Tibial artery (tissue), 4 donors: ENCODE measurements around the gene TMEM204.

ENCODE experiments used
- DNase-seq, 2 donors: peaks; one replicate each; pipeline ENCODE4 v3.0.0-alpha.2; 2019
- H3K27ac ChIP-seq, 2 donors: fragments of 200-600 bp; sonication (generic) in 1 of 2; 1 replicate in 1 of 2; 2 replicates in 1 of 2; pipeline ENCODE4 v1.5.1; 2018 to 2019; ENCODE audit warnings: mild to moderate bottlenecking in 1 of 2
- H3K27me3 ChIP-seq, 2 donors: fragments of 200-600 bp; sonication (generic) in 1 of 2; one replicate each; pipeline versions ENCODE4 v1.5.1 to v1.6.0; 2016 to 2019
- H3K36me3 ChIP-seq, 3 donors: fragments of 200-600 bp; sonication (generic) in 2 of 3; one replicate each; pipeline ENCODE4 v1.5.1; 2016 to 2019; ENCODE audit warnings: mild to moderate bottlenecking in 2 of 3
- H3K4me1 ChIP-seq, 4 donors: fragments of 200-600 bp; sonication (generic) in 2 of 4; 1 replicate in 3 of 4; 2 replicates in 1 of 4; pipeline ENCODE4 v1.5.1; 2016 to 2019
- H3K4me3 ChIP-seq, 2 donors: fragments of 200-600 bp; sonication (generic) in 1 of 2; 1 replicate in 1 of 2; 2 replicates in 1 of 2; pipeline ENCODE4 v1.5.1; 2018 to 2019; ENCODE audit warnings: mild to moderate bottlenecking in 2 of 2
- H3K9me3 ChIP-seq, 3 donors: fragments of 200-600 bp; sonication (generic) in 1 of 3; one replicate each; pipeline ENCODE4 v1.5.1; 2016 to 2019
- CTCF ChIP-seq, 2 experiments: fragments of 200-600 bp in 1 of 2; fragments of 450-650 bp in 1 of 2; IDR thresholded peaks; one replicate each; pipeline ENCODE4 v1.5.1; 2017 to 2019; ENCODE audit warnings: antibody characterized with exemption in 2 of 2, mild to moderate bottlenecking in 1 of 2, moderate library complexity in 1 of 2
- intact Hi-C: fragments of 100-400 bp; cut with DNase I; formaldehyde crosslinking; loops from one replicate; pipeline ENCODE4 v1.15.0; 2023; ENCODE audit warnings: low total_unique reads

The TMEM204 gene

GRCh38 chr16:1527836-1528811 lies 5.3 kb upstream of the TMEM204 start:
- no peak for DNase-seq

GRCh38 chr16:1528921-1529537 lies 4.4 kb upstream of the TMEM204 start:
- Histone ChIP-seq H3K27me3 (no peaks in the 10 kb centered on the region), H3K4me3 (no peak overlapping the region), H3K27ac (no peak overlapping the region), H3K36me3 (peaks cover 0 to 14% (median 8%) of the 10 kb centered on the region in 3 donors), H3K4me1 (peaks cover 0 to 35% (median 28%) of the 10 kb centered on the region in 4 donors), H3K9me3 (no peaks in the 10 kb centered on the region)
- intact Hi-C loops, result no loop called here
- no peak for TF ChIP-seq CTCF (IDR thresholded peaks at IDR 0.05)
- no peak for DNase-seq

More at GRCh38 chr16:1527836-1528811, 5.3 kb upstream of the TMEM204 start:
- no peak for TF ChIP-seq CTCF (IDR thresholded peaks at IDR 0.05)
- peaks cover 5 to 23% (median 17%) of the 10 kb centered on the region in 3 donors for H3K36me3 ChIP-seq
- no peaks in the 10 kb centered on the region for H3K27me3 ChIP-seq
- no peaks in the 10 kb centered on the region for H3K9me3 ChIP-seq
- intact Hi-C loops, result no loop called here
- H3K4me1 ChIP-seq, result peaks cover 0 to 32% (median 23%) of the 10 kb centered on the region in 4 donors
- H3K4me3 ChIP-seq, result no peak overlapping the region
- no peak overlapping the region for H3K27ac ChIP-seq

GRCh38 chr16:1530349-1530882 lies 3.0 kb upstream of the TMEM204 start:
- intact Hi-C loops, result no loop called here
- H3K36me3 ChIP-seq, result peaks cover 2 to 4% (median 3%) of the 10 kb centered on the region in 3 donors
- no peak for DNase-seq
- H3K27me3 ChIP-seq, result no peaks in the 10 kb centered on the region
- H3K4me3 ChIP-seq, result no peak overlapping the region
- H3K4me1 ChIP-seq, result peaks cover 0 to 48% (median 35%) of the 10 kb centered on the region in 4 donors
- H3K9me3 ChIP-seq, result no peaks in the 10 kb centered on the region
- H3K27ac ChIP-seq, result peak overlapping the region; percentile 86 to 92
- no peak for TF ChIP-seq CTCF (IDR thresholded peaks at IDR 0.05)

- peak; percentile 74 to 83 for DNase-seq
- H3K4me3 ChIP-seq, result no peak overlapping the region
- peak overlapping the region; percentile 86 to 92 for H3K27ac ChIP-seq
- intact Hi-C loops, result no loop called here
- H3K9me3 ChIP-seq, result no peaks in the 10 kb centered on the region
- peaks cover 0 to 55% (median 41%) of the 10 kb centered on the region in 4 donors for H3K4me1 ChIP-seq
- no peak for TF ChIP-seq CTCF (IDR thresholded peaks at IDR 0.05)
- no peaks in the 10 kb centered on the region for H3K27me3 ChIP-seq
- peaks cover 8 to 10% (median 10%) of the 10 kb centered on the region in 3 donors for H3K36me3 ChIP-seq
These were observed 2.4 kb upstream of the TMEM204 start for GRCh38 chr16:1530883-1531637.

- intact Hi-C loops, result no loop called here
- no peak for DNase-seq
- TF ChIP-seq CTCF (IDR thresholded peaks at IDR 0.05), result no peak
- no peaks in the 10 kb centered on the region for H3K9me3 ChIP-seq
- H3K36me3 ChIP-seq, result peaks cover 13 to 15% (median 15%) of the 10 kb centered on the region in 3 donors
- H3K27me3 ChIP-seq, result no peaks in the 10 kb centered on the region
- peak overlapping the region; percentile 86 to 92 for H3K27ac ChIP-seq
- peaks cover 0 to 60% (median 45%) of the 10 kb centered on the region in 4 donors for H3K4me1 ChIP-seq
- no peak overlapping the region for H3K4me3 ChIP-seq
These were observed 1.9 kb upstream of the TMEM204 start for GRCh38 chr16:1531638-1531910.
